Loucy (cell line): ENCODE measurements around the gene SCYL1.

Experiments
- CTCF ChIP-seq: fragments of 200-600 bp; sonication (generic); conservative IDR thresholded peaks from 2 replicates; pipeline ENCODE4 v1.5.1; 2014; ENCODE audit warnings: mild to moderate bottlenecking, antibody characterized with exemption, low read length
- EZH2phosphoT487 ChIP-seq: fragments of 200-600 bp; IDR thresholded peaks from 2 replicates; pipeline ENCODE4 v1.6.1; 2018; ENCODE audit warnings: antibody characterized with exemption, mild to moderate bottlenecking, moderate library complexity, borderline replicate concordance

GRCh38 chr11:65541093-65541982 is 16.5 kb downstream of the SCYL1 start:
- TF ChIP-seq CTCF: peak; percentile 6; the same call in 1 of the 2 replicates
- TF ChIP-seq EZH2phosphoT487: no peak
